IMR-90 (cell line): ENCODE results near the gene MRTO4. TPM values are rescaled to one million over a fixed set of nuclear protein-coding genes. Genes with fewer than 3 reads are reported as not detected.
A peak's percentile ranks its signal among the peaks of the same experiment; 100 is the strongest.

Source experiments
- ATAC-seq: fragments of 200-7000 bp; cut with Tn5 transposase; 2 replicates; pipeline ENCODE4 v1.9.1; 2020; ENCODE audit warnings: low read depth, mild to moderate bottlenecking, moderate library complexity
- Bru-seq: library from RNA; stranded (reverse); fragments of 400-500 nt; gene quantifications from one replicate; lab custom pipeline; 2021; lab: Mats Ljungman, UMichigan
- BruChase-seq, 2 experiments: library from RNA; stranded (reverse); fragments of 400-500 nt; gene quantifications; one replicate each; lab custom pipeline; 2021; lab: Mats Ljungman, UMichigan
- BruUV-seq: library from RNA; stranded (reverse); fragments of 400-500 nt; replicated peaks from 2 replicates; lab custom pipeline; 2021; lab: Mats Ljungman, UMichigan
- CTCF ChIA-PET: fragments of 300-600 bp; formaldehyde crosslinking; extraction: SDS; loops from one replicate; lab custom pipeline; 2021; ENCODE audit warnings: antibody characterized with exemption; lab: Yijun Ruan, JAX
- POLR2A ChIA-PET: fragments of 300-600 bp; sonication (Branson Sonifier 250); formaldehyde crosslinking; loops from one replicate; lab custom pipeline; 2022; ENCODE audit warnings: antibody characterized with exemption; ENCODE audit not compliant: unreplicated experiment; lab: Charles Lee
- DNase-seq: peaks from one replicate; pipeline ENCODE4 v3.0.0; 2013
- H2AFZ ChIP-seq: replicated peaks from 2 replicates; pipeline ENCODE3; 2013; ENCODE audit warnings: low read length, mild to moderate bottlenecking; ENCODE audit not compliant: poor library complexity
- H2AK5ac ChIP-seq: 2 replicates; pipeline ENCODE4 v1.6.1; 2013; ENCODE audit warnings: low read depth, low read length, inconsistent platforms
- H2AK9ac ChIP-seq: replicated peaks from 2 replicates; pipeline ENCODE3; 2013; ENCODE audit warnings: mild to moderate bottlenecking, low read depth, low read length, moderate library complexity; ENCODE audit not compliant: poor library complexity
- H2BK120ac ChIP-seq: 2 replicates; pipeline ENCODE4 v1.6.1; 2013; ENCODE audit warnings: low read depth, low read length, inconsistent platforms
- H2BK15ac ChIP-seq: 3 replicates; pipeline ENCODE4 v1.6.1; 2013; ENCODE audit warnings: low read depth, low read length, inconsistent platforms
- H2BK20ac ChIP-seq: 2 replicates; pipeline ENCODE4 v1.6.1; 2013; ENCODE audit warnings: low read depth, mild to moderate bottlenecking, inconsistent platforms, low read length, moderate library complexity
- H2BK5ac ChIP-seq: 2 replicates; pipeline ENCODE4 v1.6.1; 2013; ENCODE audit warnings: mild to moderate bottlenecking, low read depth, low read length, inconsistent platforms; ENCODE audit not compliant: poor library complexity, severe bottlenecking
- H3K14ac ChIP-seq: replicated peaks from 2 replicates; pipeline ENCODE4 v1.6.1; 2013; ENCODE audit warnings: low read depth, low read length, inconsistent platforms
- H3K18ac ChIP-seq: 2 replicates; pipeline ENCODE4 v1.6.1; 2013; ENCODE audit warnings: low read depth, low read length, control low read depth
- H3K23ac ChIP-seq: 2 replicates; pipeline ENCODE4 v1.6.1; 2013; ENCODE audit warnings: low read depth, low read length, inconsistent platforms
- H3K27ac ChIP-seq: 2 replicates; pipeline ENCODE4 v1.5.1; 2013; ENCODE audit warnings: mild to moderate bottlenecking, control low read depth, low read length; ENCODE audit not compliant: insufficient read depth
- H3K27me3 ChIP-seq: 2 replicates; pipeline ENCODE4 v1.6.1; 2013; ENCODE audit warnings: low read length; ENCODE audit not compliant: control insufficient read depth, insufficient read depth
- H3K36me3 ChIP-seq: 2 replicates; pipeline ENCODE4 v1.6.1; 2013; ENCODE audit warnings: low read length, mixed read lengths; ENCODE audit not compliant: control insufficient read depth, insufficient read depth
- H3K4ac ChIP-seq: 2 replicates; pipeline ENCODE4 v1.6.1; 2013; ENCODE audit warnings: low read depth, low read length, inconsistent platforms
- H3K4me1 ChIP-seq: 2 replicates; pipeline ENCODE4 v1.6.1; 2013; ENCODE audit warnings: low read length, mixed read lengths; ENCODE audit not compliant: control insufficient read depth, insufficient read depth
- H3K4me2 ChIP-seq: 2 replicates; pipeline ENCODE4 v1.6.1; 2013; ENCODE audit warnings: low read depth, mild to moderate bottlenecking, control low read depth, low read length, moderate library complexity
- H3K4me3 ChIP-seq: 2 replicates; pipeline ENCODE4 v1.5.1; 2013; ENCODE audit warnings: low read depth, mild to moderate bottlenecking, control low read depth, low read length, moderate library complexity; ENCODE audit not compliant: insufficient read depth
- H3K56ac ChIP-seq: 2 replicates; pipeline ENCODE4 v1.6.1; 2013; ENCODE audit warnings: low read length, inconsistent platforms; ENCODE audit not compliant: insufficient read depth; ENCODE audit errors: extremely low read depth
- H3K79me1 ChIP-seq, 2 experiments: 2 replicates each; pipeline ENCODE4 v1.6.1; 2013; ENCODE audit warnings: low read length in 2 of 2, inconsistent platforms in 1 of 2, low read depth in 1 of 2
- H3K9ac ChIP-seq: 2 replicates; pipeline ENCODE4 v1.6.1; 2013; ENCODE audit warnings: low read depth, low read length, control low read depth
- H3K9me1 ChIP-seq: 2 replicates; pipeline ENCODE4 v1.6.1; 2013; ENCODE audit warnings: low read length, inconsistent platforms; ENCODE audit not compliant: insufficient read depth
- H3K9me3 ChIP-seq: 2 replicates; pipeline ENCODE4 v1.6.1; 2013; ENCODE audit warnings: low read length; ENCODE audit not compliant: control insufficient read depth, insufficient read depth
- H4K20me1 ChIP-seq: 2 replicates; pipeline ENCODE4 v1.6.1; 2013; ENCODE audit warnings: low read length, inconsistent platforms; ENCODE audit not compliant: insufficient read depth
- H4K5ac ChIP-seq: 2 replicates; pipeline ENCODE4 v1.6.1; 2013; ENCODE audit warnings: mild to moderate bottlenecking, low read depth, low read length, control low read depth
- H4K8ac ChIP-seq, 2 experiments: 2 replicates each; pipeline ENCODE4 v1.6.1; 2013; ENCODE audit warnings: low read depth in 2 of 2, low read length in 2 of 2, control low read depth in 1 of 2, inconsistent platforms in 1 of 2
- H4K91ac ChIP-seq: 2 replicates; pipeline ENCODE4 v1.6.1; 2013; ENCODE audit warnings: low read depth, low read length, inconsistent platforms; ENCODE audit not compliant: insufficient read depth
- BHLHE40 ChIP-seq: fragments of 150-350 bp; IDR thresholded peaks from 2 replicates; pipeline ENCODE4 v1.6.1; 2016; ENCODE audit warnings: mild to moderate bottlenecking, low read depth, low read length
- CHD1 ChIP-seq: IDR thresholded peaks from 2 replicates; pipeline ENCODE4 v1.6.1; 2012; ENCODE audit warnings: low read depth, low read length, improper control_type of control experiment
- MAZ ChIP-seq: IDR thresholded peaks from 2 replicates; pipeline ENCODE4 v1.6.1; 2012; ENCODE audit warnings: low read depth, mild to moderate bottlenecking, low read length, improper control_type of control experiment, moderate library complexity, borderline replicate concordance
- MXI1 ChIP-seq: IDR thresholded peaks from 2 replicates; pipeline ENCODE4 v1.6.1; 2012; ENCODE audit warnings: low read depth, mild to moderate bottlenecking, low read length, moderate library complexity, borderline replicate concordance
- POLR2A ChIP-seq: IDR thresholded peaks from 2 replicates; pipeline ENCODE4 v1.6.1; 2012; ENCODE audit warnings: mild to moderate bottlenecking, low read depth, low read length
- RAD21 ChIP-seq: IDR thresholded peaks from 2 replicates; pipeline ENCODE4 v1.6.1; 2012; ENCODE audit warnings: low read length, improper control_type of control experiment
- WGBS, 2 experiments: methylation state at CpG; one replicate each; pipeline versions ENCODE4 v1.1.5 to v1.1.7; 2013; ENCODE audit warnings: missing lambda C conversion rate in 2 of 2; ENCODE audit not compliant: insufficient read length in 1 of 2; ENCODE audit errors: extremely low coverage in 2 of 2; 5-methylcytosine and 5-hydroxymethylcytosine counted together
- dilution Hi-C: fragments of 300-500 bp; cut with HindIII; formaldehyde crosslinking; loops from one replicate; pipeline ENCODE4 v1.14.3; 2018; ENCODE audit warnings: low sequenced_read_pairs; ENCODE audit not compliant: unreplicated experiment
- in situ Hi-C: fragments of 300-500 bp; cut with MboI; formaldehyde crosslinking; loops from 3 replicates; pipeline ENCODE4 v1.14.3; 2019; ENCODE audit warnings: low sequenced_read_pairs, inconsistent platforms, mixed read lengths
- intact Hi-C: fragments of 100-400 bp; cut with micrococcal nuclease; formaldehyde crosslinking; loops from 2 replicates; pipeline ENCODE4 v1.10.0; 2022
- long read RNA-seq: library from polyadenylated mRNA; unstranded; transcript quantifications from one replicate; pipeline ENCODE4 v2.0.0, GENCODE V29; 2021; ENCODE audit not compliant: unreplicated experiment
- polyA plus RNA-seq, 3 experiments: library from polyadenylated mRNA; depleted of rRNA; stranded (reverse); fragments of >200 nt; gene quantifications; 2 replicates each; pipeline ENCODE4 v1.2.3, GENCODE V29; 2012; ENCODE audit warnings: low replicate concordance in 1 of 3
- total RNA-seq: library from RNA; depleted of rRNA; stranded (reverse); fragments of >200 nt; gene quantifications from 2 replicates; pipeline ENCODE4 v1.2.3, GENCODE V29; 2012; rRNA removed

Gene MRTO4
- total RNA-seq (58.0 and 58.1 TPM in 2 replicates), polyA plus RNA-seq (2012; rRNA removed) (48.0 and 48.7 TPM in 2 replicates), Bru-seq, nascent RNA (percentile 76 among the genes with signal in this experiment), BruChase-seq, experiment 1, labeled RNA remaining after a 6-hour chase (percentile 76 among the genes with signal in this experiment), BruChase-seq, experiment 2, labeled RNA remaining after a 2-hour chase (percentile 73 among the genes with signal in this experiment)
- polyA plus RNA-seq (2012; cell fraction: cytosol; rRNA removed): 26.7 and 39.2 TPM in 2 replicates
- polyA plus RNA-seq (2012; cell fraction: nucleus; rRNA removed; ENCODE audit: low replicate concordance): 25.3 and 25.6 TPM in 2 replicates
- long read RNA-seq, transcript MRTO4-201 (8 exons, 2,315 nt): major isoform, 17 of 21 reads
- long read RNA-seq, partial matches to known transcripts: 2 of 21 reads
- long read RNA-seq, other reads (novel, unspliced or antisense): 2 of 21 reads

DNA sequence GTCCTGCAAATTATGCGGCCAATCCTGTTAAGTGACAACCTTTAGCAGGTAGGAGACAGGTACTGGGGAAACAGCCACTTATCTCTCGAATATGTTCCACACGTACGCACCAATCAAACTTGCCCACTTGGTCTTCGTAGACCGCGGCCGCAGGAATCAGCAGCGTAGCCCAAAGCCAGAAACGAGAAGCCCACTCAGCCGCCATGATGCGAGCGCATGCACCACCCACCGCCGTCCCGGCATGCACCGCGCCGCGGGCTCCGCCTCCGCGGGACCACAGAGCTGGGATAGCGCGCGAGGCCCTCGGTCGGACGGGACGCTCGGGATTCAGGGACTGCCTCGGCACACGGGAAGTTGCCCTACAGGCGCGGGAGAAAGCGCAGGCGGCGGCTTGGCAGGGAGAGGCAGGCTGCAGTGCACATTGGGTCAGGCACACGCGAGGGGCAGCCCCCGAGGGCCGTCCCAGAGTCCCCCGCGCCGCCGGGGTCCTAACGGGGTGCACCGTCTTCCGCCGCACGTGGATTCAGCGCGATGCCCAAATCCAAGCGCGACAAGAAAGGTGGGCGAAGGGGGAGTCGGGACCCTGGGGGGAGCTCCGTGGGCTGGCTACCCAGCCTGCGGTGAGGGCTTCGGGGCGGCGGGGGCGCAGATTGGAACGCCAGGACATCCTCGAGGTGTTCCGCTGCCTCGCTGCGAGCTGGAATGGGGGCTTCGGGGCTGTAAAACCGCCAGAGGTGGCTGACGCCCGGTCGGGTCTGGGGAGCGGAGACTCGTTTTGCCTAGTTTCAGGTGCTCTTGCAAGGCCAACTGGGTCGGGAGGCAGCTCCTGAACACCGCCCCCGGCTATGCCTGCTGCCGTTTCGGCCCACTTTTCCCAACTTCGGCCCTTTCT, at the start of gene MRTO4, which contains the start of gene EMC1:
Gene MRTO4, plus strand, starts transcription at position 501 of the 892 bp plus-strand sequence. Its CDS starts 31 bp downstream, at position 532.
Gene EMC1, minus strand, starts transcription at position 220 of the 892 bp plus-strand sequence. Its CDS starts 15 bp downstream, at position 205.
- BruUV-seq: no TSS peak
- POLR2A ChIA-PET: no interaction called here
- peak within 1 kb of the TSS; percentile 96 to 100 for H4K8ac ChIP-seq
- DNase-seq (peak; percentile 73), ATAC-seq (peak; percentile 97)
- in situ Hi-C loops: loop anchor here (5.0 kb wide), 1 partner anchor 401 kb away; no protein-coding TSS in a partner anchor
- peak within 1 kb of the TSS; percentile 88 for H3K18ac ChIP-seq
- peak within 1 kb of the TSS; percentile 94; the same call in 2 of the 3 replicates for H2BK15ac ChIP-seq
- peak within 1 kb of the TSS; percentile 94 for H2AK9ac ChIP-seq
- H3K9me3 ChIP-seq: no peaks in the 10 kb centered on the region
- peak within 1 kb of the TSS; percentile 100 for H2AFZ ChIP-seq
- peak within 1 kb of the TSS; percentile 83; the same call in 1 of the 2 replicates for H2BK20ac ChIP-seq
- peak within 1 kb of the TSS; percentile 98 for H3K4ac ChIP-seq
- WGBS, 2 experiments: 1% methylated on average over 42 of the region's 81 CpGs; no CpG with 5 or more reads in 1 of the 2 experiments
- CTCF ChIA-PET: interaction anchor here (0.5 to 1.1 kb wide), 2 partner anchors 11 to 53 kb away, joined by 4 to 5 read pairs; no protein-coding TSS in a partner anchor
- 0 out of 2 replicates have a peak, but pooled peaks cover 2% of the 10 kb centered on the region for H3K4me1 ChIP-seq
- TF ChIP-seq CHD1 (no peak), POLR2A (peak; percentile 92), BHLHE40 (peak; percentile 15; the same call in 1 of the 2 replicates), MXI1 (peak; percentile 85), RAD21 (no peak), MAZ (peak; percentile 68; the same call in 1 of the 2 replicates)
- H3K27me3 ChIP-seq: no peaks in the 10 kb centered on the region
- dilution Hi-C loops: no loop called here
- H3K4me3 ChIP-seq: peak within 1 kb of the TSS; percentile 87
- peak within 1 kb of the TSS; percentile 94 for H3K23ac ChIP-seq
- H2AK5ac ChIP-seq: peak within 1 kb of the TSS; percentile 96
- peak within 1 kb of the TSS; percentile 98 for H2BK120ac ChIP-seq
- H3K36me3 ChIP-seq: peaks cover 10% of the 10 kb centered on the region
- peak within 1 kb of the TSS; percentile 99 for H3K9ac ChIP-seq
- peaks cover 6% of the 10 kb centered on the region for H3K9me1 ChIP-seq
- intact Hi-C loops: loop anchor here (5.0 kb wide), 2 partner anchors 61 to 401 kb away; partner anchors contain the start of genes AKR7A2 and SLC66A1
- H3K79me1 ChIP-seq: peaks cover 34 to 64% of the 10 kb centered on the region in 2 experiments
- peak within 1 kb of the TSS; percentile 96 for H3K27ac ChIP-seq
- peak within 1 kb of the TSS; percentile 100 for H4K91ac ChIP-seq
- H3K4me2 ChIP-seq: peak within 1 kb of the TSS; percentile 98
- peak within 1 kb of the TSS; percentile 99 for H4K5ac ChIP-seq
- peak within 1 kb of the TSS; percentile 100 for H2BK5ac ChIP-seq
- H3K14ac ChIP-seq: peak within 1 kb of the TSS; percentile 99
- H4K20me1 ChIP-seq: peaks cover 19% of the 10 kb centered on the region
- peak within 1 kb of the TSS; percentile 92 for H3K56ac ChIP-seq
